Bronchial epithelial cell (primary cell): Measurements from ENCODE around the gene FLT3LG. TPM values are rescaled to one million over a fixed set of nuclear protein-coding genes. Genes with fewer than 3 reads are reported as not detected.
A peak's percentile ranks its signal among the peaks of the same experiment; 100 is the strongest.

ENCODE experiments used
- DNase-seq: peaks from one replicate; pipeline ENCODE4 v3.0.0-alpha.2; 2010; ENCODE audit warnings: low read depth
- FAIRE-seq: peaks from 2 replicates; lab custom pipeline; 2011; peaks lifted over from hg19 to GRCh38; lab: Jason Lieb, UNC
- H3K27me3 ChIP-seq: 2 replicates; pipeline ENCODE4 v1.5.1; 2011; ENCODE audit warnings: low read length; ENCODE audit not compliant: control insufficient read depth, insufficient read depth
- H3K36me3 ChIP-seq: 2 replicates; pipeline ENCODE4 v1.5.1; 2011; ENCODE audit warnings: low read length; ENCODE audit not compliant: control insufficient read depth, insufficient read depth
- H3K4me3 ChIP-seq: 2 replicates; pipeline ENCODE4 v1.5.1; 2011; ENCODE audit warnings: mild to moderate bottlenecking, low read depth, low read length, control low read depth
- total RNA-seq: library from RNA; depleted of rRNA; stranded (reverse); fragments of >200 nt; gene quantifications from 2 replicates; pipeline ENCODE4 v1.2.1, GENCODE V29; 2014
- TF ChIP-seq, protein P1 (sequence below): IDR thresholded peaks from 2 replicates; pipeline ENCODE4 v1.5.1; 2011; ENCODE audit warnings: mild to moderate bottlenecking, moderate library complexity, low read length, control low read depth, inconsistent platforms; ENCODE audit not compliant: insufficient read depth, severe bottlenecking

Gene FLT3LG
- total RNA-seq, 1 donor from 2014 or later: not detected

DNA sequence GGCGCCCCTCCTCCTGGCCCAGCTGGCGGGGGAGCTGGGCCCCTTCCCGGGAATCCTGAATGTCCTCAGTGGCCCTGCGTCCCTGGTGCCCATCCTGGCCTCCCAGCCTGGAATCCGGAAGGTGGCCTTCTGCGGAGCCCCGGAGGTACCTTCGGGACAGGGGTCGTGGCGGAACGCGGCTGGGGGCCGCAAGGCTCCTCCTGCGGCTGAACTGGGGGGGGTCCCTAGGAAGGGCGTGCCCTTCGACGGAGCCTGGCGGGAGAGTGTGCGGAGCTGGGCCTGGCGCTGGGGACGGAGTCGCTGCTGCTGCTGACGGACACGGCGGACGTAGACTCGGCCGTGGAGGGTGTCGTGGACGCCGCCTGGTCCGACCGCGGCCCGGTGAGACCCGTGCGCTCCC is 12.4 kb upstream of the FLT3LG start:
- FAIRE-seq (no peak), DNase-seq (no peak)
- H3K36me3 ChIP-seq: peaks cover 4% of the 10 kb centered on the region
- no peaks in the 10 kb centered on the region for H3K27me3 ChIP-seq
- H3K4me3 ChIP-seq: no peak overlapping the region
- TF ChIP-seq, protein P1, sequence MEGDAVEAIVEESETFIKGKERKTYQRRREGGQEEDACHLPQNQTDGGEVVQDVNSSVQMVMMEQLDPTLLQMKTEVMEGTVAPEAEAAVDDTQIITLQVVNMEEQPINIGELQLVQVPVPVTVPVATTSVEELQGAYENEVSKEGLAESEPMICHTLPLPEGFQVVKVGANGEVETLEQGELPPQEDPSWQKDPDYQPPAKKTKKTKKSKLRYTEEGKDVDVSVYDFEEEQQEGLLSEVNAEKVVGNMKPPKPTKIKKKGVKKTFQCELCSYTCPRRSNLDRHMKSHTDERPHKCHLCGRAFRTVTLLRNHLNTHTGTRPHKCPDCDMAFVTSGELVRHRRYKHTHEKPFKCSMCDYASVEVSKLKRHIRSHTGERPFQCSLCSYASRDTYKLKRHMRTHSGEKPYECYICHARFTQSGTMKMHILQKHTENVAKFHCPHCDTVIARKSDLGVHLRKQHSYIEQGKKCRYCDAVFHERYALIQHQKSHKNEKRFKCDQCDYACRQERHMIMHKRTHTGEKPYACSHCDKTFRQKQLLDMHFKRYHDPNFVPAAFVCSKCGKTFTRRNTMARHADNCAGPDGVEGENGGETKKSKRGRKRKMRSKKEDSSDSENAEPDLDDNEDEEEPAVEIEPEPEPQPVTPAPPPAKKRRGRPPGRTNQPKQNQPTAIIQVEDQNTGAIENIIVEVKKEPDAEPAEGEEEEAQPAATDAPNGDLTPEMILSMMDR: no peak

DNA sequence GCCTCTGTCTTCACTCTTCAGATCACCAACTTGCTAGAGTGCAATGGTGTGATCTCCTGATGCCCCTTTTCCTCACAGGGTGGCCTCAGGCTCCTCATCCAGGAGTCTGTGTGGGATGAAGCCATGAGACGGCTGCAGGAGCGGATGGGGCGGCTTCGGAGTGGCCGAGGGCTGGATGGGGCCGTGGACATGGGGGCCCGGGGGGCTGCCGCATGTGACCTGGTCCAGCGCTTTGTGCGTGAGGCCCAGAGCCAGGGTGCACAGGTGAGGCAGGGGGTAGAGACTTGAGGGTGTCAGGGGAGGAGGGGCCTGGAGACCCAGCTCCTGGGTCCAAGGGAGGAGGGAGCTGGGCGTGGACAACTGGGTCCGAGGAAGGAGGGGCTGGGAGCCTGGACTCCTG is 11.5 kb upstream of the FLT3LG start:
- Histone ChIP-seq H3K36me3 (peaks cover 4% of the 10 kb centered on the region), H3K4me3 (no peak overlapping the region), H3K27me3 (no peaks in the 10 kb centered on the region)
- TF ChIP-seq, protein P1: no peak
- no peak for FAIRE-seq
- no peak for DNase-seq

DNA sequence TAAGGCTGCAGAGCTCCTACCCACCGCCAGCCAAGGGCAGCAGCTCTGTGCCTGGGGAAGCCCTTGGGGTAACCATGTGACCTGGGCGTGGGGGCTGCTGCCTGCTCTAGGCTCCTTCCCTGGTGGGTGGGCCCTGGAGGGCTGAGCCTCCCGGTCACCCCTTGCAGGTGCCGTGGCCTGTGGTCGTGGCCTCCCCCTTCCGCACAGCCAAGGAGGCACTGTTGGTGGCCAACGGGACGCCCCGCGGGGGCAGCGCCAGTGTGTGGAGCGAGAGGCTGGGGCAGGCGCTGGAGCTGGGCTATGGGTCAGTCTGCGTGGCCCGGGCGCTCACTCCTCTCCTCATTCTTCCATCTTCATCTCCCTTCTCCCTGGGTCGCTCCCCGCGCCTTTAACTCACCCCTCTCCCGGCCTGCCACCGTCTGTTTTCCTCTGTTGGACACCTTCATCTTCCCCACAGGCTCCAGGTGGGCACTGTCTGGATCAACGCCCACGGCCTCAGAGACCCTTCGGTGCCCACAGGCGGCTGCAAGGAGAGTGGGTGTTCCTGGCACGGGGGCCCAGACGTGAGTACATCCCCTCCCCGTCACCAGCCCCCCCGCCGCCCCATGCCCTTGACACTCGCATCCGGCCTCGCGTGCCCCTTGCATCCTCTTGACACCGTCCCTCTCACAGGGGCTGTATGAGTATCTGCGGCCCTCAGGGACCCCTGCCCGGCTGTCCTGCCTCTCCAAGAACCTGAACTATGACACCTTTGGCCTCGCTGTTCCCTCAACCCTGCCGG is 9.9 kb upstream of the FLT3LG start:
- H3K36me3 ChIP-seq: peaks cover 4% of the 10 kb centered on the region
- TF ChIP-seq, protein P1: no peak
- no peak overlapping the region for H3K4me3 ChIP-seq
- H3K27me3 ChIP-seq: no peaks in the 10 kb centered on the region
- DNase-seq: no peak
- FAIRE-seq: no peak

DNA sequence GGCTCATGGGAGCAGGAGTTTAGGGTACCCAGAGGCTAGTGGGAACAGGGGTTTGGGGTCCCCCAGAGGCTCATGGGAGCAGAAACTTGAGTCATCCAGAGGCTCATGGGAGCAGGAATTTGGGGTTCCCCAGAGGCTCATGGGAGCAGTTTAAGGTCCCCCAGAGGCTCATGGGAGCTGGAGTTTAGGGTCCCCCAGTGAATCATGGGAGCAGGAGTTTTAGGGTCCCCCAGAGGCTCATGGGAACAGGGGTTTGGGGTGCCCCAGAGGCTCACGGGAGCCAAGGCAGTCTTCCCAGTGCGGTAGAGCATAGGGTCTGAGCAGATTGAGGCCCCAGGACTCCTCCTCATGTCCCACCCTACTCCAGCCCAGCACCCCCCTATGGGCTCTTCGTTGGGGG is 8.6 kb upstream of the FLT3LG start:
- H3K4me3 ChIP-seq: no peak overlapping the region
- peaks cover 4% of the 10 kb centered on the region for H3K36me3 ChIP-seq
- FAIRE-seq: no peak
- no peaks in the 10 kb centered on the region for H3K27me3 ChIP-seq
- TF ChIP-seq, protein P1: no peak
- no peak for DNase-seq

DNA sequence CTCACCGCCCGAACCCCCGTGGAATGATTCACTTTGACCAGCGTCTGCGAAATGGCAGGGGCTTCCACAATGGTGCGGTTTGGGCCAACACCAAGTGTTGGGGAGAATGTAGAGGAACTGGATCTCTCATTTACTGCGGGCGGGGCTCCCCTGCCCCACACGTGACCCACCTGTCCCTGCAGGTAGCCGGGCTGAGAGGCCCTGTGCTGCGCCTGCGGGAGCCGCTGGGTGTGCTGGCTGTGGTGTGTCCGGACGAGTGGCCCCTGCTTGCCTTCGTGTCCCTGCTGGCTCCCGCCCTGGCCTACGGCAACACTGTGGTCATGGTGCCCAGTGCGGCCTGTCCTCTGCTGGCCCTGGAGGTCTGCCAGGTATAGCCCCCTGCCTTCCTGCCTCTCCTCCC is 5.8 kb upstream of the FLT3LG start:
- TF ChIP-seq, protein P1: no peak
- Histone ChIP-seq H3K27me3 (no peaks in the 10 kb centered on the region), H3K4me3 (no peak overlapping the region), H3K36me3 (peaks cover 4% of the 10 kb centered on the region)
- DNase-seq: peak; percentile 74
- no peak for FAIRE-seq
